ENCODE measurements around the gene MAP10. TPM values are rescaled to one million over a fixed set of nuclear protein-coding genes. Genes with fewer than 3 reads are reported as not detected.

Gene MAP10
- total RNA-seq, 1 experiment from 2014 or later, result 2.7 TPM

DNA sequence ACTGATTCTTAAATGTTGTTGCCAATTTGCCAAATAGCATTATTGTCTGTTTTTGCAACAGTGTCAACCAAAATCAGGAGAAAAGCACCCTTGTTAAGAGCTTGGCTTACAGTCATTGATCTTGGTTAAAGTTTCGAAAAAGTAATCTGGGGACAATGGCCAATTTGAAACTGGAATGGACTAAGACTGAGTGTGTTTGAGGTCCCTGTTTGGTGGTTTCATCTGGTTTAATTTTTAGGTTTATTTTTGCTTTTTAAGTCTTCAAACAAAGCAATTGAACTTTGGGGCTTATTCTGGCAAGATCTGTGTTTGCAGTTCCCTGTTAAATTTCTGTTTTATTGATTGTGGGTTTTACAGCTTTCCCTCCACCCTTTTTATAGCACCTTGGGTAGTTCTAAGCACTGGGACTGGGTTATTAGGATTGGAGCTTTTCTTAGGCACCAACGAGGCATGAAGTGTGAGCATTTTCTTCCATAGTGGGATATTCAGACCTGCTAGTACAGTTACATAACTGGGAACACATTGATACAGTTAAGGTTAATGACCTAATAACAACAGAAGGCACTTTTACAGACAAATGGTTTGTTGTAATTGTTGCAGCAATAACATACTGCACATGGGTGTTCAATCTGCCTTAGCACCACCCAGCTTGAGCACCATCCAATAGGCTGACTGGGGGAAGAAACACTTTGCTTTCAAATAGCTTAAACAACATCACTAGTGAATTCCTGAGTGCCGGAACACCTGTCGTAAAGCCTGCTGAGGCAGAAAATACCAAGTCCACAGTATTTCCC, 40.6 kb upstream of the MAP10 start:
- Mint-ChIP-seq H3K27me3 (ENCODE audit: low read depth) (peaks cover 3% of the 10 kb centered on the region), H3K9me3 (peaks cover 22% of the 10 kb centered on the region), H3K4me3 (no peak overlapping the region), H3K27ac (no peak overlapping the region), H3K4me1 (peaks cover 33% of the 10 kb centered on the region), H3K36me3 (peaks cover 8% of the 10 kb centered on the region)
- CTCF ChIA-PET, result interaction anchor here (1.1 kb wide), 1 partner anchor 137 kb away, joined by 3 read pairs; no protein-coding TSS in a partner anchor
- ATAC-seq (no peak), DNase-seq (ENCODE audit: low spot score) (no peak)
- TF ChIP-seq, protein P1, sequence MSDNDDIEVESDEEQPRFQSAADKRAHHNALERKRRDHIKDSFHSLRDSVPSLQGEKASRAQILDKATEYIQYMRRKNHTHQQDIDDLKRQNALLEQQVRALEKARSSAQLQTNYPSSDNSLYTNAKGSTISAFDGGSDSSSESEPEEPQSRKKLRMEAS (CRISPR knock-in tag; IDR thresholded peaks at IDR 0.05), result no peak
- TF ChIP-seq, protein P2, sequence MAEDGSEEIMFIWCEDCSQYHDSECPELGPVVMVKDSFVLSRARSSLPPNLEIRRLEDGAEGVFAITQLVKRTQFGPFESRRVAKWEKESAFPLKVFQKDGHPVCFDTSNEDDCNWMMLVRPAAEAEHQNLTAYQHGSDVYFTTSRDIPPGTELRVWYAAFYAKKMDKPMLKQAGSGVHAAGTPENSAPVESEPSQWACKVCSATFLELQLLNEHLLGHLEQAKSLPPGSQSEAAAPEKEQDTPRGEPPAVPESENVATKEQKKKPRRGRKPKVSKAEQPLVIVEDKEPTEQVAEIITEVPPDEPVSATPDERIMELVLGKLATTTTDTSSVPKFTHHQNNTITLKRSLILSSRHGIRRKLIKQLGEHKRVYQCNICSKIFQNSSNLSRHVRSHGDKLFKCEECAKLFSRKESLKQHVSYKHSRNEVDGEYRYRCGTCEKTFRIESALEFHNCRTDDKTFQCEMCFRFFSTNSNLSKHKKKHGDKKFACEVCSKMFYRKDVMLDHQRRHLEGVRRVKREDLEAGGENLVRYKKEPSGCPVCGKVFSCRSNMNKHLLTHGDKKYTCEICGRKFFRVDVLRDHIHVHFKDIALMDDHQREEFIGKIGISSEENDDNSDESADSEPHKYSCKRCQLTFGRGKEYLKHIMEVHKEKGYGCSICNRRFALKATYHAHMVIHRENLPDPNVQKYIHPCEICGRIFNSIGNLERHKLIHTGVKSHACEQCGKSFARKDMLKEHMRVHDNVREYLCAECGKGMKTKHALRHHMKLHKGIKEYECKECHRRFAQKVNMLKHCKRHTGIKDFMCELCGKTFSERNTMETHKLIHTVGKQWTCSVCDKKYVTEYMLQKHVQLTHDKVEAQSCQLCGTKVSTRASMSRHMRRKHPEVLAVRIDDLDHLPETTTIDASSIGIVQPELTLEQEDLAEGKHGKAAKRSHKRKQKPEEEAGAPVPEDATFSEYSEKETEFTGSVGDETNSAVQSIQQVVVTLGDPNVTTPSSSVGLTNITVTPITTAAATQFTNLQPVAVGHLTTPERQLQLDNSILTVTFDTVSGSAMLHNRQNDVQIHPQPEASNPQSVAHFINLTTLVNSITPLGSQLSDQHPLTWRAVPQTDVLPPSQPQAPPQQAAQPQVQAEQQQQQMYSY (CRISPR knock-in tag; IDR thresholded peaks at IDR 0.05), result peak; percentile 84
- POLR2A ChIA-PET, result no interaction called here

DNA sequence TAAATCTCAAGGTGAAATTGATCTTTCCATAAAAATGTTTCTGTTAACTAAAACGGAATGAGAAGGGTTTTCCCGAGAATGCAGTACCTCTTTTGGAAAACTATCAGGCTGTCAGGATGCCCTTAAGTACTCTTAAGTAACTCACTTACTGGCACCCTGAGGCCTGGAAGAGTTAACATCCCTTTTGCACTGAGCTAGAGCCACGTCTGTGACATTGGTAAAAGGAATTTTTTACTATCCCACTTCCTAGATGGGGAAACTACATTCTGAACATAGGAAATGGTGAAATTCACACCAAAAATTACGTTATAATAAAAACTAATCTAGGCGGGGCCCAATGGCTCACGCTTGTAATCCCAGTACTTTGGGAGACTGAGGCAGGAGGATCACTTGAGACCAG, 39.7 kb upstream of the MAP10 start:
- peaks cover 3% of the 10 kb centered on the region for H3K27me3 Mint-ChIP-seq (ENCODE audit: low read depth)
- TF ChIP-seq, protein P3, sequence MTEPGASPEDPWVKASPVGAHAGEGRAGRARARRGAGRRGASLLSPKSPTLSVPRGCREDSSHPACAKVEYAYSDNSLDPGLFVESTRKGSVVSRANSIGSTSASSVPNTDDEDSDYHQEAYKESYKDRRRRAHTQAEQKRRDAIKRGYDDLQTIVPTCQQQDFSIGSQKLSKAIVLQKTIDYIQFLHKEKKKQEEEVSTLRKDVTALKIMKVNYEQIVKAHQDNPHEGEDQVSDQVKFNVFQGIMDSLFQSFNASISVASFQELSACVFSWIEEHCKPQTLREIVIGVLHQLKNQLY (CRISPR knock-in tag; IDR thresholded peaks at IDR 0.05), result no peak
- TF ChIP-seq FOXP1 (CRISPR knock-in tag; IDR thresholded peaks at IDR 0.05; ENCODE audit: borderline replicate concordance) (no peak), FOXK1 (CRISPR knock-in tag; IDR thresholded peaks at IDR 0.05) (no peak), SMAD3 (CRISPR knock-in tag; IDR thresholded peaks at IDR 0.05; ENCODE audit: borderline replicate concordance) (no peak), SOX15 (CRISPR knock-in tag; IDR thresholded peaks at IDR 0.05) (no peak), NR2C2 (CRISPR knock-in tag; IDR thresholded peaks at IDR 0.05) (no peak), ZNF138 (CRISPR knock-in tag; conservative IDR thresholded peaks at IDR 0.05) (no peak), JAZF1 (CRISPR knock-in tag; IDR thresholded peaks at IDR 0.05) (no peak), ESRRA (CRISPR knock-in tag; IDR thresholded peaks at IDR 0.05; ENCODE audit: borderline replicate concordance) (no peak)
- TF ChIP-seq, protein P4, sequence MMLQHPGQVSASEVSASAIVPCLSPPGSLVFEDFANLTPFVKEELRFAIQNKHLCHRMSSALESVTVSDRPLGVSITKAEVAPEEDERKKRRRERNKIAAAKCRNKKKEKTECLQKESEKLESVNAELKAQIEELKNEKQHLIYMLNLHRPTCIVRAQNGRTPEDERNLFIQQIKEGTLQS (CRISPR knock-in tag; conservative IDR thresholded peaks at IDR 0.05), result no peak
- ChIA-PET CTCF (interaction anchor here (0.8 to 1.1 kb wide), 2 partner anchors 39 to 138 kb away, joined by 3 read pairs; no protein-coding TSS in a partner anchor), POLR2A (no interaction called here)
- no peak for DNase-seq (ENCODE audit: low spot score)
- H3K4me3 Mint-ChIP-seq, result no peak overlapping the region
- H3K9me3 Mint-ChIP-seq, result peaks cover 22% of the 10 kb centered on the region
- H3K36me3 Mint-ChIP-seq, result peaks cover 8% of the 10 kb centered on the region
- no peak overlapping the region for H3K27ac Mint-ChIP-seq
- ATAC-seq, result no peak; the same call in 1 of the 2 replicates
- peaks cover 42% of the 10 kb centered on the region for H3K4me1 Mint-ChIP-seq

DNA sequence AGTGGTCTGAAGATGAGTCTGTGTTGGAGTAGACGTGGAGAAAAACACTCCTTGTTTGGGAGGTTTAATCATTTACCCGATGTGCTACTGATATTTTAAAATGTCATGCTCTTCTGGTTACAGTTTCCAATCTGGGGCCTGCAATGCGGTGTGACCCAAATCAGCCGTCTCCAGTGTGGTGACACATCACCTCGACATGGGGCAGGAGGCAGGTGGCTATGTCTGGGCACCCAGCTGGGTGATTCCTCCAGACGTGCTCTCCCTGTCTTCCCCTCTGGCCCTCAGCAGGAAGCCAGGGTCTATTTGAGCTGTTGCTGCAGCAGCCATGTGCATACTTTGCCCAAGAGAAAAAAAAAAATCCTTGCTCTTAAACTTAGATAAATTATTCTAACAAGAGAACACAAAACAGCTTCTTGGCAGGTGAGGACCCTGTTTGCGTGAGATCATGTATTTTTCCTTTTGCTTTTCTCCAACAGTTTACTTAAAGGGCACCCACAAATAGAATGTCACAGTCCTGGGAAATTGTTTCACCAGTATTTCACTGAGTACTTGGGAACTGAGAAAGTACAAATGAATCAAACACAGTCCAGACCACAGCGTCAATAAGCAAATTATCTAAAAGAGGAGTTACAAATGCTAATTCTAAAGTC, 38.9 kb upstream of the MAP10 start:
- Mint-ChIP-seq H3K4me3 (no peak overlapping the region), H3K36me3 (peaks cover 8% of the 10 kb centered on the region), H3K27me3 (ENCODE audit: low read depth) (peaks cover 3% of the 10 kb centered on the region), H3K9me3 (peaks cover 22% of the 10 kb centered on the region), H3K27ac (no peak overlapping the region), H3K4me1 (peaks cover 47% of the 10 kb centered on the region)
- TF ChIP-seq ZNF317 (CRISPR knock-in tag; IDR thresholded peaks at IDR 0.05; ENCODE audit: borderline replicate concordance, low read depth), result 0 out of 2 replicates have a peak, but pooled peaks have one; percentile 46
- TF ChIP-seq, protein P5, sequence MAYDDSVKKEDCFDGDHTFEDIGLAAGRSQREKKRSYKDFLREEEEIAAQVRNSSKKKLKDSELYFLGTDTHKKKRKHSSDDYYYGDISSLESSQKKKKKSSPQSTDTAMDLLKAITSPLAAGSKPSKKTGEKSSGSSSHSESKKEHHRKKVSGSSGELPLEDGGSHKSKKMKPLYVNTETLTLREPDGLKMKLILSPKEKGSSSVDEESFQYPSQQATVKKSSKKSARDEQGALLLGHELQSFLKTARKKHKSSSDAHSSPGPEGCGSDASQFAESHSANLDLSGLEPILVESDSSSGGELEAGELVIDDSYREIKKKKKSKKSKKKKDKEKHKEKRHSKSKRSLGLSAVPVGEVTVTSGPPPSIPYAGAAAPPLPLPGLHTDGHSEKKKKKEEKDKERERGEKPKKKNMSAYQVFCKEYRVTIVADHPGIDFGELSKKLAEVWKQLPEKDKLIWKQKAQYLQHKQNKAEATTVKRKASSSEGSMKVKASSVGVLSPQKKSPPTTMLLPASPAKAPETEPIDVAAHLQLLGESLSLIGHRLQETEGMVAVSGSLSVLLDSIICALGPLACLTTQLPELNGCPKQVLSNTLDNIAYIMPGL (CRISPR knock-in tag; IDR thresholded peaks at IDR 0.05), result no peak
- CTCF ChIA-PET, result no interaction called here
- no peak for DNase-seq (ENCODE audit: low spot score)
- no peak for ATAC-seq
- POLR2A ChIA-PET, result no interaction called here

Data from WTC11 (cell line).